K562 (cell line): ENCODE data around the gene LRRC8E. TPM values are rescaled to one million over a fixed set of nuclear protein-coding genes. Genes with fewer than 3 reads are reported as not detected.
A peak's percentile ranks its signal among the peaks of the same experiment; 100 is the strongest.

Source experiments
- TAF15 ChIP-seq: fragments of 200-400 bp; formaldehyde crosslinking; IDR thresholded peaks from 2 replicates; pipeline ENCODE4 v1.6.1; 2017; ENCODE audit warnings: mild to moderate bottlenecking, low read depth, low read length, moderate library complexity
- ZNF140 ChIP-seq: fragments of 250-450 bp; sonication (Bioruptor Pico); IDR thresholded peaks from 2 replicates; pipeline ENCODE4 v1.8.0; 2021; ENCODE audit warnings: moderate library complexity, mild to moderate bottlenecking, inconsistent platforms
- polyA plus RNA-seq, 8 experiments: library from polyadenylated mRNA; depleted of rRNA in 4 of 8; stranded (reverse) in 5 of 8; unstranded in 3 of 8; fragments of >200 nt; fragmentation: Nextera tagmentation in 2 of 8; fragmentation: Illumina TruSeq in 1 of 8; extraction: Ambion mirVana in 2 of 8; extraction: Trizol in 1 of 8; gene quantifications; 2 replicates each; pipeline versions ENCODE4 v1.2.1 to v1.2.3, GENCODE V29; 2011 to 2014; ENCODE audit warnings: inconsistent platforms in 1 of 8, missing spikeins in 1 of 8
- total RNA-seq, 7 experiments: library from RNA; depleted of rRNA in 6 of 7; stranded (reverse); fragments of >200 nt in 6 of 7; fragmentation: Illumina TruSeq in 2 of 7; extraction: Trizol in 2 of 7; gene quantifications; 2 replicates each; pipeline versions ENCODE4 v1.2.1 to v1.2.3, GENCODE V29; 2011 to 2021; ENCODE audit warnings: low replicate concordance in 1 of 7
- TF ChIP-seq, protein P1 (sequence below): fragments of 250-450 bp; sonication (Bioruptor Pico); IDR thresholded peaks from 2 replicates; pipeline ENCODE4 v1.8.0; 2021; ENCODE audit warnings: mild to moderate bottlenecking, moderate library complexity
- TF ChIP-seq, protein P2 (sequence below), 2 experiments: IDR thresholded peaks in 1 of 2; conservative IDR thresholded peaks in 1 of 2; 2 replicates each; pipeline ENCODE4 v1.6.1; 2016; ENCODE audit warnings: low read depth in 2 of 2, mild to moderate bottlenecking in 1 of 2, missing compliant biosample characterization in 1 of 2, missing genetic modification characterization in 1 of 2, moderate library complexity in 1 of 2

LRRC8E gene
- total and polyA plus RNA-seq, 9 of the 15 experiments (the other 6 are each of a cell fraction or from before 2014, with no cell fraction given) = 0.08 to 5.7 (median 3.5) TPM; not detected in 1

DNA sequence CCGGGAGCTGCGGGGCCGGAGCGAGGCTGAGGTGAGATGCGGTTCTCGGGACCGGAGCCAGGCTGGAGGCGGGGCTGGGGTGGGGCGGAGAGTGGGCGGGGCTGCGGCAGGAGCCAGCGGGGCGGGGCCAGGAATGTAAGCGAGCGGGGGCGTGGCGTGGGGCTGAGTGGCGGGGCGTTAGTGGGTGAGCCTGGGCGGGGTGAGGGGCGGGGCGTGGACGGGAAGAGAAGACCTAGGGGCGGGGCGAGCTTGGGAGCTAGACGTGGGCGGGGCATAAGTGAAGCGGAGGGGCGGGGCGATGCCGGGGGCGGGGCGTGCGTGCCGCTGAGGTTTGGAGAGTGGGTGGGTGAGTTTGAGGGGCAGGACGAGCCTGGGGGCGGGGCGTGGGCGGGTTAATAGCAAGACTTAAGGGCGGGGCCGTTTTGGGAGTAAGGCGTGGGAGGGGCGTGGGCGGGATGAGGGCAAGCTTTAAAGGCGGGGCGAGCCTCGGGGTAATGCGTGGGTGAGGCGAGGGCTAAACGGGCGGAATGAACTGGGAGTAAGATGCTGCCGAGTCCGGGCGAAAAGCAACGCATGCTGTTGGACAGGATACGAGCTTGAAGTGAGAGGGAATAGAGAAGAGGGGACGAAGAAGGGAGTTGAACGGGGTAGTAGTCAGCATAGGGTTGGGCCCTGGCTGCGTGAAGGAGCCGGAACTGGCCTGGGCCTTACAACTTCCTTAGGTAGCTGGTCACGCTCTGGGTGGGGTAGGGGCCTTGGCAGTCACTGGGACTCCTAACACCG, 32.4 kb downstream of the LRRC8E start (continued):
- TF ChIP-seq, protein P1, sequence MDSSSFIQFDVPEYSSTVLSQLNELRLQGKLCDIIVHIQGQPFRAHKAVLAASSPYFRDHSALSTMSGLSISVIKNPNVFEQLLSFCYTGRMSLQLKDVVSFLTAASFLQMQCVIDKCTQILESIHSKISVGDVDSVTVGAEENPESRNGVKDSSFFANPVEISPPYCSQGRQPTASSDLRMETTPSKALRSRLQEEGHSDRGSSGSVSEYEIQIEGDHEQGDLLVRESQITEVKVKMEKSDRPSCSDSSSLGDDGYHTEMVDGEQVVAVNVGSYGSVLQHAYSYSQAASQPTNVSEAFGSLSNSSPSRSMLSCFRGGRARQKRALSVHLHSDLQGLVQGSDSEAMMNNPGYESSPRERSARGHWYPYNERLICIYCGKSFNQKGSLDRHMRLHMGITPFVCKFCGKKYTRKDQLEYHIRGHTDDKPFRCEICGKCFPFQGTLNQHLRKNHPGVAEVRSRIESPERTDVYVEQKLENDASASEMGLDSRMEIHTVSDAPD (CRISPR knock-in tag) = no peak
- TF ChIP-seq, protein P2, sequence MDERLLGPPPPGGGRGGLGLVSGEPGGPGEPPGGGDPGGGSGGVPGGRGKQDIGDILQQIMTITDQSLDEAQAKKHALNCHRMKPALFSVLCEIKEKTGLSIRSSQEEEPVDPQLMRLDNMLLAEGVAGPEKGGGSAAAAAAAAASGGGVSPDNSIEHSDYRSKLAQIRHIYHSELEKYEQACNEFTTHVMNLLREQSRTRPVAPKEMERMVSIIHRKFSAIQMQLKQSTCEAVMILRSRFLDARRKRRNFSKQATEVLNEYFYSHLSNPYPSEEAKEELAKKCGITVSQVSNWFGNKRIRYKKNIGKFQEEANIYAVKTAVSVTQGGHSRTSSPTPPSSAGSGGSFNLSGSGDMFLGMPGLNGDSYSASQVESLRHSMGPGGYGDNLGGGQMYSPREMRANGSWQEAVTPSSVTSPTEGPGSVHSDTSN (CRISPR knock-in tag; IDR thresholded peaks at IDR 0.05; ENCODE audit: low read depth) = peak; percentile 18; the same call in 1 of the 2 replicates
- TF ChIP-seq, protein P2 (tag; conservative IDR thresholded peaks at IDR 0.05; ENCODE audit: low read depth) = no peak
- no peak for TF ChIP-seq TAF15
- TF ChIP-seq ZNF140 (CRISPR knock-in tag) = no peak
